Spleen (tissue), 11 donors: ENCODE measurements around the gene ARHGEF7. TPM values are rescaled to one million over a fixed set of nuclear protein-coding genes. Genes with fewer than 3 reads are reported as not detected.

ENCODE experiments used
- DNase-seq: peaks from one replicate; pipeline ENCODE4 v3.0.0-alpha.2; 2020
- H3K27ac ChIP-seq, 8 donors: fragments of 200-600 bp; sonication (generic) in 7 of 8; 1 replicate in 4 of 8; 2 replicates in 4 of 8; pipeline versions ENCODE4 v1.5.0 to v1.8.0; 2016 to 2021; ENCODE audit warnings: inconsistent platforms in 4 of 8, mild to moderate bottlenecking in 4 of 8, moderate library complexity in 1 of 8
- H3K27me3 ChIP-seq, 7 donors: fragments of 200-600 bp; sonication (generic) in 6 of 7; replicated peaks in 1 of 7; 1 replicate in 4 of 7; 2 replicates in 3 of 7; pipeline versions ENCODE4 v1.5.0 to v1.8.0; 2016 to 2021; ENCODE audit warnings: inconsistent platforms in 3 of 7, mild to moderate bottlenecking in 1 of 7
- H3K36me3 ChIP-seq, 6 donors: fragments of 200-600 bp; sonication (generic) in 5 of 6; 1 replicate in 4 of 6; 2 replicates in 2 of 6; pipeline versions ENCODE4 v1.5.0 to v1.8.0; 2016 to 2021; ENCODE audit warnings: inconsistent platforms in 2 of 6
- H3K4me1 ChIP-seq, 6 donors: fragments of 200-600 bp; sonication (generic) in 5 of 6; 1 replicate in 3 of 6; 2 replicates in 3 of 6; pipeline versions ENCODE4 v1.5.0 to v1.8.0; 2016 to 2021; ENCODE audit warnings: inconsistent platforms in 3 of 6
- H3K4me3 ChIP-seq, 8 donors: fragments of 200-600 bp; sonication (generic) in 7 of 8; 1 replicate in 4 of 8; 2 replicates in 4 of 8; pipeline versions ENCODE4 v1.5.0 to v1.8.0; 2016 to 2021; ENCODE audit warnings: inconsistent platforms in 4 of 8, mild to moderate bottlenecking in 4 of 8, moderate library complexity in 2 of 8
- H3K9me3 ChIP-seq, 8 donors: fragments of 200-600 bp; sonication (generic) in 7 of 8; 1 replicate in 4 of 8; 2 replicates in 4 of 8; pipeline versions ENCODE4 v1.5.0 to v1.8.0; 2016 to 2021; ENCODE audit warnings: inconsistent platforms in 4 of 8
- CTCF ChIP-seq, 11 experiments: fragments of 200-600 bp in 7 of 11; fragments of 450-650 bp in 4 of 11; sonication (generic) in 4 of 11; IDR thresholded peaks in 8 of 11; conservative IDR thresholded peaks in 3 of 11; 1 replicate in 7 of 11; 2 replicates in 4 of 11; pipeline versions ENCODE4 v1.4.0 to v1.8.0; 2016 to 2021; ENCODE audit warnings: antibody characterized with exemption in 11 of 11, inconsistent platforms in 4 of 11, mild to moderate bottlenecking in 1 of 11
- POLR2A ChIP-seq, 3 donors: fragments of 450-650 bp; IDR thresholded peaks; one replicate each; pipeline ENCODE4 v1.5.1; 2017; ENCODE audit warnings: antibody characterized with exemption in 3 of 3, mild to moderate bottlenecking in 1 of 3
- POLR2AphosphoS5 ChIP-seq, 3 donors: sonication (generic); formaldehyde crosslinking; IDR thresholded peaks; one replicate each; pipeline ENCODE4 v1.5.1; 2017; ENCODE audit warnings: antibody characterized with exemption in 3 of 3
- WGBS, 5 donors: extraction: QIAGEN DNeasy Blood & Tissue Kit in 3 of 5; methylation state at CpG; one replicate each; pipeline versions ENCODE4 v1.1.5 to v1.1.7; 2013 to 2018; 5-methylcytosine and 5-hydroxymethylcytosine counted together
- intact Hi-C: fragments of 100-400 bp; cut with DNase I; formaldehyde crosslinking; loops from one replicate; pipeline ENCODE4 v1.15.0; 2023; ENCODE audit warnings: low total_unique reads
- polyA plus RNA-seq, 3 donors: library from polyadenylated mRNA; stranded (reverse); fragments of 200-250 nt; gene quantifications; one replicate each; pipeline ENCODE4 v1.2.1, GENCODE V29; 2013
- total RNA-seq, 7 donors: library from RNA; depleted of rRNA in 3 of 7; stranded (reverse); fragments of >200 nt in 3 of 7; fragmentation: NEBNext Ultra II Directional in 4 of 7; extraction: Animal tissue kit (Norgen Biotek cat#: 25700) in 4 of 7; gene quantifications; one replicate each; pipeline versions ENCODE4 v1.1.0 to v1.2.1, GENCODE V29; 2016 to 2021
- donor health status: healthy with polysubstance abuse.
- donor health status: DM: no; HTN: no; CAD: no; lungs with moderate emphysema.
- donor health status: DM: no; HTN: no; CAD: no.
- donor health status: Bipolar disorder and iron deficiency.
- donor health status: healthy.
- donor health status: DM: no; HTN: no; CAD: no.
- donor health status: DM: yes; HTN: yes; CAD: no.

Gene ARHGEF7
- total and polyA plus RNA-seq, 10 donors: 18.0 to 192 (median 114) TPM

DNA sequence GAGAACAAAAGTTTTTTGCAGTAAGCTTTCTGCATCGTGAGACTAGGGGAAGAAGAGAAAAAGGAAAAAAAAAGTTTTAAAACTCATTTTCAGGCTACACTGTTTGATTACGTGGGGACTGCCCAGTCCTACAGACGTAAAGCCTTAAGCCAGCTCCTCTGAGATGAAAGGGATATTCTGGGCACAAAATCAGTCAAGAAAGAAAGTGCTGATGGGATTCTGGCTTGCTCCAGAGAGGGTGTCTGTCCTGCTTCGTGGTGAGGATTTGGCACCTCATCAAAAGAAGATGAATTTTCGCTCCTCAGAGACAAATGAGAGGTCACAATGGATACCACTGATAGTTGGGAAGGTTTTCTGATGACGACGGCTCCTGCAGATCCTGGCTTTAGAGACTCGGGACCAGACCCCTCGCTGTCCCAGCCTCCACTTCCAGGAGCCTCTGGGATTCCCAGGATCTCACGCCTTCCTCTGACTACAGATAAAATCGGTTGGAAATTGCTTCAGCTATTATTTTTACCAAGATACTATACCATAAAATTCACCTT is 215.0 kb downstream of the ARHGEF7 start:
- intact Hi-C loops: no loop called here
- no peak for DNase-seq
- Histone ChIP-seq H3K27me3 (no peaks in the 10 kb centered on the region), H3K9me3 (peaks cover 0 to 12% (median 3%) of the 10 kb centered on the region in 8 donors), H3K4me1 (no peaks in the 10 kb centered on the region), H3K27ac (no peak overlapping the region), H3K36me3 (peaks cover 0 to 11% (median 0%) of the 10 kb centered on the region in 6 donors), H3K4me3 (no peak overlapping the region)
- TF ChIP-seq CTCF (IDR thresholded peaks at IDR 0.05 in 8 of 11, conservative IDR thresholded peaks at IDR 0.05 in 3 of 11): no peak
- TF ChIP-seq POLR2AphosphoS5 (IDR thresholded peaks at IDR 0.05): no peak
- no peak for TF ChIP-seq POLR2A (IDR thresholded peaks at IDR 0.05)
- 76 to 87% (median 84%) methylated on average over 11 of the region's 11 CpGs for WGBS, 5 donors

GRCh38 chr13:111335298-111335697 is 220.2 kb downstream of the ARHGEF7 start:
- WGBS, 5 donors: 78 to 91% (median 87%) methylated on average over 5 of the region's 5 CpGs
- intact Hi-C loops: no loop called here

GRCh38 chr13:111336666-111337065 is 221.6 kb downstream of the ARHGEF7 start:
- DNase-seq: no peak
- Histone ChIP-seq H3K27ac (no peak overlapping the region), H3K36me3 (peaks cover 0 to 19% (median 0%) of the 10 kb centered on the region in 6 donors), H3K4me3 (no peak overlapping the region), H3K9me3 (peaks cover 0 to 12% (median 3%) of the 10 kb centered on the region in 8 donors), H3K4me1 (no peaks in the 10 kb centered on the region), H3K27me3 (no peaks in the 10 kb centered on the region)
- intact Hi-C loops: no loop called here
- TF ChIP-seq POLR2AphosphoS5 (IDR thresholded peaks at IDR 0.05): no peak
- no peak for TF ChIP-seq CTCF (IDR thresholded peaks at IDR 0.05 in 8 of 11, conservative IDR thresholded peaks at IDR 0.05 in 3 of 11)
- TF ChIP-seq POLR2A (IDR thresholded peaks at IDR 0.05): no peak
- WGBS, 5 donors: 88 to 94% (median 92%) methylated on average over 9 of the region's 9 CpGs

More at GRCh38 chr13:111335298-111335697, 220.2 kb downstream of the ARHGEF7 start:
- Histone ChIP-seq H3K9me3 (peaks cover 0 to 12% (median 3%) of the 10 kb centered on the region in 8 donors), H3K4me1 (no peaks in the 10 kb centered on the region), H3K27me3 (no peaks in the 10 kb centered on the region), H3K36me3 (peaks cover 0 to 19% (median 0%) of the 10 kb centered on the region in 6 donors), H3K27ac (no peak overlapping the region), H3K4me3 (no peak overlapping the region)
- TF ChIP-seq POLR2AphosphoS5 (IDR thresholded peaks at IDR 0.05): no peak
- no peak for TF ChIP-seq POLR2A (IDR thresholded peaks at IDR 0.05)
- no peak for TF ChIP-seq CTCF (IDR thresholded peaks at IDR 0.05 in 8 of 11, conservative IDR thresholded peaks at IDR 0.05 in 3 of 11)
- DNase-seq: no peak

- TF ChIP-seq CTCF (IDR thresholded peaks at IDR 0.05 in 8 of 11, conservative IDR thresholded peaks at IDR 0.05 in 3 of 11) (no peak), POLR2AphosphoS5 (IDR thresholded peaks at IDR 0.05) (no peak), POLR2A (IDR thresholded peaks at IDR 0.05) (no peak)
- Histone ChIP-seq H3K27ac (no peak overlapping the region), H3K4me3 (no peak overlapping the region), H3K27me3 (no peaks in the 10 kb centered on the region), H3K9me3 (peaks cover 0 to 12% (median 3%) of the 10 kb centered on the region in 8 donors), H3K4me1 (no peaks in the 10 kb centered on the region), H3K36me3 (peaks cover 0 to 19% (median 0%) of the 10 kb centered on the region in 6 donors)
- intact Hi-C loops: no loop called here
- WGBS, 5 donors: 83 to 92% (median 85%) methylated on average over 4 of the region's 4 CpGs
- DNase-seq: no peak
These were observed 222.1 kb downstream of the ARHGEF7 start for GRCh38 chr13:111337206-111337605.
